ENCODE data around the gene PHLPP1. TPM values are rescaled to one million over a fixed set of nuclear protein-coding genes. Genes with fewer than 3 reads are reported as not detected.

PHLPP1 gene
- total and polyA plus RNA-seq, 9 donors = 4.4 to 15.9 (median 12.0) TPM

DNA sequence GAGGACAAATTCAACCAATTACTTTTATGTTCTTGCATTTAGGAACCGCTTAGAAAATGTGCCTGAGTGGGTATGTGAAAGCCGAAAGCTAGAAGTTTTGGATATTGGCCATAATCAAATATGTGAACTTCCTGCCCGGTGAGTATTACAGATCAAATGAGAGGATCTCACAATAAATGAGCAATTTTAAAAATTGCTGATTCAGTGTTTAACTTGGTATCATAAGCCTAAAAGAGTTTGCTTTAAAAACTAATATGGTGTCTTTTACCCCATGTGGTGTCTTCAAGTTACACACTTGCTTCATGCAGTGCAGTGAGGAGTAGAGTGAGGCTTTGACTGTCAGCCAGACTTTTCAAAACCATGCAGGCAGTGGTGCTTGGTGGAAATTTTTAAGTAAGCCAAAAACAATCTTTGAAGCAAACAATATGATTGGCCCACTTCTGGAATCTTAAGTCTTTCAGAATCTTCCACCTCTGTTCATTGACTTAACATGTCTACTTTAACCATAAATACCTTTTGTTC, 199.6 kb downstream of the PHLPP1 start:
- H3K27me3 ChIP-seq = no peaks in the 10 kb centered on the region
- no peak overlapping the region for H3K4me3 ChIP-seq
- no peak for TF ChIP-seq POLR2A (IDR thresholded peaks at IDR 0.05)
- no peak overlapping the region for H3K27ac ChIP-seq
- no peaks in the 10 kb centered on the region for H3K9me3 ChIP-seq
- no peaks in the 10 kb centered on the region for H3K36me3 ChIP-seq
- 96 to 98% (median 97%) methylated on average over 3 of the region's 3 CpGs for WGBS, 3 donors
- intact Hi-C loops (cut with DNase I) = no loop called here
- no peak for DNase-seq
- H3K4me1 ChIP-seq (ENCODE audit: insufficient read depth) = no peaks in the 10 kb centered on the region

DNA sequence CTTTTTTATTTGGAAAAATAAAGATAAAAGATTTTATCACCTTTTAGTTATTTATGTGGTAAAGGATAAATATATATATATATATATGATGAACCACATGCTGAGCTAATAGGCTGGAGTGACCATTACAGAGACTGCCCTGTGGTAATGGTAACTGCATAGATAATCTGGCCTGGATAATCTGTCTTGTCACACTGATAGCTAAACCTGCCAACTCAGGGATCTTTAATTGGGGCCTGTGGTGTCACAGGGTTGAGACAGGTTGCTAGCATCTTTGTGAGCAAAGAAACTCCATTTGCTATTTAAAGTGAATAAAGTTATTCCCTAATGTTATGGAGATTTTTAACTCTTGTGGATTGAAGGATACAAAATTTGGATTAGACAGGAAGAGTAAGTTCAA, 203.0 kb downstream of the PHLPP1 start:
- TF ChIP-seq, protein P1, sequence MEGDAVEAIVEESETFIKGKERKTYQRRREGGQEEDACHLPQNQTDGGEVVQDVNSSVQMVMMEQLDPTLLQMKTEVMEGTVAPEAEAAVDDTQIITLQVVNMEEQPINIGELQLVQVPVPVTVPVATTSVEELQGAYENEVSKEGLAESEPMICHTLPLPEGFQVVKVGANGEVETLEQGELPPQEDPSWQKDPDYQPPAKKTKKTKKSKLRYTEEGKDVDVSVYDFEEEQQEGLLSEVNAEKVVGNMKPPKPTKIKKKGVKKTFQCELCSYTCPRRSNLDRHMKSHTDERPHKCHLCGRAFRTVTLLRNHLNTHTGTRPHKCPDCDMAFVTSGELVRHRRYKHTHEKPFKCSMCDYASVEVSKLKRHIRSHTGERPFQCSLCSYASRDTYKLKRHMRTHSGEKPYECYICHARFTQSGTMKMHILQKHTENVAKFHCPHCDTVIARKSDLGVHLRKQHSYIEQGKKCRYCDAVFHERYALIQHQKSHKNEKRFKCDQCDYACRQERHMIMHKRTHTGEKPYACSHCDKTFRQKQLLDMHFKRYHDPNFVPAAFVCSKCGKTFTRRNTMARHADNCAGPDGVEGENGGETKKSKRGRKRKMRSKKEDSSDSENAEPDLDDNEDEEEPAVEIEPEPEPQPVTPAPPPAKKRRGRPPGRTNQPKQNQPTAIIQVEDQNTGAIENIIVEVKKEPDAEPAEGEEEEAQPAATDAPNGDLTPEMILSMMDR (IDR thresholded peaks at IDR 0.05) = no peak
- no peak for TF ChIP-seq POLR2A (IDR thresholded peaks at IDR 0.05)
- no peak for TF ChIP-seq EP300 (IDR thresholded peaks at IDR 0.05)
- Histone ChIP-seq H3K27ac (no peak overlapping the region), H3K9me3 (no peaks in the 10 kb centered on the region), H3K4me3 (no peak overlapping the region), H3K36me3 (no peaks in the 10 kb centered on the region), H3K27me3 (no peaks in the 10 kb centered on the region), H3K4me1 (ENCODE audit: insufficient read depth) (no peaks in the 10 kb centered on the region)
- no peak for DNase-seq
- intact Hi-C loops (cut with DNase I) = no loop called here

DNA sequence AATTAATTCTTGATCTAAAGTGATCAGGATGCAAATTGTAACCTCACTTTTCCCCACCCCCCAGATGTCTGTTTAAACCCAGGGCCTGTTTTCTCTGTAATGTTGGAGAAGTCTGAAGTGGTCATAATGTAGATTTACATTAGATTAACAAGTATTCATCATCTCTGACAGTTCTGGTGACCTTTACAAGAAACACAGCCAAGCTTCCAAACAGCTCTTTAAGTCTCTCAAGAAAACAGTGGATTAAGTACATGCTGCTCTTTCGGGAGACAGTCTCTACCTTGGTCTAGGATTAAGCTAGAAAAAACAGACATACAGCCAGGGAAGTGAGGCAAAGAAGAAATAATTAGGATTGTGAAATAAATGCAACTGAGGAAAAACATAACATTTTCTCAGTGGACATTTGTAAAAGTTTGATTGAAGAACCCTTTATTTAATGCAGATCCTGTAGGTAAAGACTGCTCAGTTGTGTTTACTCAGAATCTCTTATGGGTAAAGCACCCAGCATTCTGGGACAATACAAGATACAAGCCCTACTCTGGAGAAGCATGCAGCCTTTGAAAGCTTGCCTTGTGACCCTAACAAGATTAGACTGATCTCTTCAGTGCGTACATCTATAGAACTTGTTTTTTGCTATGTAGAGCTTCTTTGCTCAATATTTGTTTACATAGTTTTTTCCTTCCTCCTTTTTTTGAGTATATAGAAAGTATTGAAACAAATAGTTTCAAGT, 203.9 kb downstream of the PHLPP1 start:
- 45 to 72% (median 67%) methylated on average over 2 of the region's 2 CpGs for WGBS, 3 donors
- TF ChIP-seq EP300 (IDR thresholded peaks at IDR 0.05) = no peak
- TF ChIP-seq, protein P1 (IDR thresholded peaks at IDR 0.05) = no peak
- TF ChIP-seq POLR2A (IDR thresholded peaks at IDR 0.05) = no peak
- Histone ChIP-seq H3K9me3 (no peaks in the 10 kb centered on the region), H3K27ac (no peak overlapping the region), H3K36me3 (no peaks in the 10 kb centered on the region), H3K4me3 (no peak overlapping the region), H3K4me1 (ENCODE audit: insufficient read depth) (no peaks in the 10 kb centered on the region), H3K27me3 (no peaks in the 10 kb centered on the region)
- no peak for DNase-seq
- intact Hi-C loops (cut with DNase I) = no loop called here

DNA sequence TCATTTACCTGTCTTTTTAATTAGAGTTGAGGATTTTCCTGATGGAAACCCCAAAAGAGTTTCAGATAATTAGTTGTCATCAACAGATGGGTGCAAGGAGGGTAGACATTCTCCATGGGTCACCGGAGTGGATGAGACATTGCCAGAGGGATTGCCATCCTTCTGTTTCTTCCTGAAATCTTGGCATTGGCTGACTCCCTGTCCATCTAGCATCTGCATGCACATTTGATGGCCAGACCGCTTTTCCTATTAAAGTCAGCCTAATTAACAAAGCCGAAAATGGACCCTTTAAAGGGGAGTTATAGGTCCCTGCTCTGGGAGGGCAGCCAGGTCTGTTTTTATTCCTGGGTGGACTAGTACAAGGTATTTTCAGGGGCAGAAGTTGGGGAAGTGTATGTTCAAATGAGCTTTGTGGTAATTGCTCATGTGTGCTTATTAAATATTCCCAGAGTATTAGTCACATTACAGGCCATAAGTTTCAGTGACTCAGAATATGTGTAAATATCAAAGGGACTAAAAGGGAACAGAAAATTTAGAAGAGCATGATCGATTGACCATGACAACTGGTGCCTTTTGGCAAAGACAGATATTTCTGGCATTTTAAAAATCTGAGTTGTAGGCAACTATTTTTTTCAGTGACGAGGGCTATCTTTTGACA, 209.8 kb downstream of the PHLPP1 start:
- Histone ChIP-seq H3K4me1 (ENCODE audit: insufficient read depth) (no peaks in the 10 kb centered on the region), H3K36me3 (no peaks in the 10 kb centered on the region), H3K27me3 (no peaks in the 10 kb centered on the region), H3K4me3 (no peak overlapping the region), H3K9me3 (no peaks in the 10 kb centered on the region), H3K27ac (no peak overlapping the region)
- DNase-seq = no peak
- WGBS, 3 donors = 91 to 95% (median 91%) methylated on average over 5 of the region's 5 CpGs
- TF ChIP-seq EP300 (IDR thresholded peaks at IDR 0.05) (no peak), POLR2A (IDR thresholded peaks at IDR 0.05) (no peak)
- TF ChIP-seq, protein P1 (IDR thresholded peaks at IDR 0.05) = no peak
- intact Hi-C loops (cut with DNase I) = no loop called here

DNA sequence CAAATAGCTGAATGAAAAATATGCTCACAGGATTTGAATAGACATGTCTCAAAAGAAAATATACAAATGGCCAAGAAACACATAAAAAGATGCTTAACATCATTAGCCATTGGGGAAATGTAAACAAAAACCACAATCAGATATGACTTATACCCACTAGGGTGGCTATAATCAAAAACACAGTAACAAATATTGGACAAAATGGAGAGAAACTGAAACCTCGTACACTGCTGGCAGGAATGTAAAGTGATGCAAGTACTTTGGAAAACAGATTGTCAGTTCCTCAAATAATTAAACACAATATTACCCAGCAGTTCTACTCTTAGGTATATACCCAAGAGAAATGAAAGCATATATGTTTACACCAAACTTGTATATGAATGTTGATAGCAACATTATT, 213.0 kb downstream of the PHLPP1 start:
- WGBS, 3 donors = 82 to 95% (median 90%) methylated on average over 1 of the region's 1 CpG

More for the DNA sequence above, 213.0 kb downstream of the PHLPP1 start:
- H3K4me3 ChIP-seq = no peak overlapping the region
- TF ChIP-seq POLR2A (IDR thresholded peaks at IDR 0.05) (no peak), EP300 (IDR thresholded peaks at IDR 0.05) (no peak)
- TF ChIP-seq, protein P1 (IDR thresholded peaks at IDR 0.05) = no peak
- no peak overlapping the region for H3K27ac ChIP-seq
- no peak for DNase-seq
- intact Hi-C loops (cut with DNase I) = no loop called here
- H3K27me3 ChIP-seq = no peaks in the 10 kb centered on the region
- H3K4me1 ChIP-seq (ENCODE audit: insufficient read depth) = no peaks in the 10 kb centered on the region
- H3K36me3 ChIP-seq = no peaks in the 10 kb centered on the region
- H3K9me3 ChIP-seq = no peaks in the 10 kb centered on the region

All from ovary (tissue), 9 donors.